GM10248 (cell line): Measurements from ENCODE around the gene OR2A5.

Experiments
- CTCF ChIA-PET: fragments of 300-600 bp; sonication (Branson Sonifier 250); formaldehyde crosslinking; extraction: SDS; loops from one replicate; lab custom pipeline; 2021; ENCODE audit warnings: antibody characterized with exemption; lab: Yijun Ruan, JAX
- POLR2A ChIA-PET: fragments of 350-650 bp; sonication (Branson Sonifier 250); formaldehyde crosslinking; extraction: SDS; loops from one replicate; lab custom pipeline; 2020; ENCODE audit warnings: antibody characterized with exemption; lab: Yijun Ruan, JAX
- DNase-seq: peaks from one replicate; pipeline ENCODE4 v3.0.0; 2012; ENCODE audit errors: extremely low spot score
- TF ChIP-seq, protein P1 (sequence below): IDR thresholded peaks from 2 replicates; pipeline ENCODE4 v1.5.1; 2012; ENCODE audit warnings: mild to moderate bottlenecking, low read depth; ENCODE audit errors: extremely low read depth, missing control alignments, control extremely low read depth

Gene OR2A5

DNA sequence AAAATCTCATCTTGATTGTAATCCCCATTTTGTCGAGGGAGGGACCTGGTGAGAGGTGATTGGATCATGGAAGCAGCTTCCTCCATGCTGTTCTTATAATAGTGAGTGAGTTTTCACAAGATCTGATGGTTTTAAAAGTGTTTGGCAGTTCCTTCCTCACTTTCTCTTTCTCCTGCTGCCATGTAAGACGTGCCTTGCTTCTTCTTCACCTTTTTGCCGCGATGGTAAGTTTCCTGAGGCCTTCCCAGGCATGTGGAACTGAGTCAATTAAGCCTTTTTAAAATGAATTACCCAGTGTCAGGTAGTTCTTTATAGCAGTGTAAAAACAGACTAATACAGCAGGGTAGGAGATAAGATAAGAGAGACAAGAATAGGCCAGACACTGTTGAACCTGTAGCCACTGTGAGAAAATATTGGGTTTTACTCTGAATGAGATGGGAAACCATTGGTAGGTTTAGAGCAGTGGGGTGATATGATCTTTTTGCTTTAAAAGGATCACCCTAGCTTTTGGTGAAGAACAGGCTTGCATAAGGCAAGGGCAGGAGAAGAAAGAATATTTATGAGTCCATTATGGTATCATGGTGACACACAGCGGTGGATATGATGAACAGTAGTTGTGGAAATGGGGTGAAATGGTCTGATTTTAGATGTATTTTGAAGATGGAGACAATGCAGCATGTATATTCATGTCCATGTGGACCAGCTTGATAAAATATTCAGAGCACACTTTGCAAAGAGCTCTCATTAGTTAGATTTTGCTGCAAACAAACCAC, 37.1 kb upstream of the OR2A5 start:
- no peak for DNase-seq
- TF ChIP-seq, protein P1, sequence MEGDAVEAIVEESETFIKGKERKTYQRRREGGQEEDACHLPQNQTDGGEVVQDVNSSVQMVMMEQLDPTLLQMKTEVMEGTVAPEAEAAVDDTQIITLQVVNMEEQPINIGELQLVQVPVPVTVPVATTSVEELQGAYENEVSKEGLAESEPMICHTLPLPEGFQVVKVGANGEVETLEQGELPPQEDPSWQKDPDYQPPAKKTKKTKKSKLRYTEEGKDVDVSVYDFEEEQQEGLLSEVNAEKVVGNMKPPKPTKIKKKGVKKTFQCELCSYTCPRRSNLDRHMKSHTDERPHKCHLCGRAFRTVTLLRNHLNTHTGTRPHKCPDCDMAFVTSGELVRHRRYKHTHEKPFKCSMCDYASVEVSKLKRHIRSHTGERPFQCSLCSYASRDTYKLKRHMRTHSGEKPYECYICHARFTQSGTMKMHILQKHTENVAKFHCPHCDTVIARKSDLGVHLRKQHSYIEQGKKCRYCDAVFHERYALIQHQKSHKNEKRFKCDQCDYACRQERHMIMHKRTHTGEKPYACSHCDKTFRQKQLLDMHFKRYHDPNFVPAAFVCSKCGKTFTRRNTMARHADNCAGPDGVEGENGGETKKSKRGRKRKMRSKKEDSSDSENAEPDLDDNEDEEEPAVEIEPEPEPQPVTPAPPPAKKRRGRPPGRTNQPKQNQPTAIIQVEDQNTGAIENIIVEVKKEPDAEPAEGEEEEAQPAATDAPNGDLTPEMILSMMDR, result peak; percentile 7
- POLR2A ChIA-PET, result no interaction called here
- CTCF ChIA-PET, result interaction anchor here (1.3 to 1.7 kb wide), 2 partner anchors 12 to 21 kb away, joined by 4 to 6 read pairs; no protein-coding TSS in a partner anchor

DNA sequence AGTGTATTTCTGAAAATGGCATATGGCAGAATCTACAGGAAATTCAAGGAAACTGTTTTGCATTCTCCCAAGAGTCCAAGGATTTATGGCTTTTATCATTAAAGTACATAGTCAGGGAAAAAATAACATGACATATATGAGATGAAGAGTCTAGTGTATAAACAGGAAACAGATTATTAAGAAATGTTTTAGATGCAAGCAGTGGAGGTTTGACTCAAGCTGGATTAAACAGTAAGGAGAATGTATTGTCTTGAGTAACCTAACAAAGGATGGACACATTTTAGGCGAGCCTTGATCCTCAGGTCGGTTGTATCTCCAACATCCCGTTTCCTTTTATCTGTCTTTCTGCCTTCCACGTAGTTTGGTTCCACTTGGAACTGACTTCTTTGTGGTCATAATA, 30.7 kb upstream of the OR2A5 start:
- CTCF ChIA-PET, result interaction anchor here (1.6 kb wide), 1 partner anchor 9 kb away, joined by 4 read pairs; no protein-coding TSS in a partner anchor
- TF ChIP-seq, protein P1, result no peak
- DNase-seq, result no peak
- POLR2A ChIA-PET, result no interaction called here

DNA sequence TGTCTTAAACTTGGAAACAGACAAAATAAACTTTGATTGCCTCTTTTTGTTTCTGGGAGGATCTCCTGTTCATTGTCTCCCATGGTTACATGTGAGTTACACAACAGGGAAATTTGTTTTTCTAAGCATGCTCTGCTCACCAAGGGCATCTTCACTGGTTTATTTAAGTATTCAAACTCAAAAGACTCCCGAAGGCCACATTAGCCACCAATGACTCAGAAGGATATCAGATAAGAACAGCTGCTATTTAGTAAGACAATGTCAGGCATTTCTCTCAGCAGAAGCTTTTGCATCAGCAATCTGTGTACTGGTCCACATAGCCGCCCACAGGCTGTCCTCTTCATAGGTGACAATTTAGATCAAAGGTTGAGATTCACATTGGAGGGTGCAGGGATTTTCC, 29.3 kb upstream of the OR2A5 start:
- no peak for DNase-seq
- ChIA-PET POLR2A (no interaction called here), CTCF (no interaction called here)
- TF ChIP-seq, protein P1, result no peak

DNA sequence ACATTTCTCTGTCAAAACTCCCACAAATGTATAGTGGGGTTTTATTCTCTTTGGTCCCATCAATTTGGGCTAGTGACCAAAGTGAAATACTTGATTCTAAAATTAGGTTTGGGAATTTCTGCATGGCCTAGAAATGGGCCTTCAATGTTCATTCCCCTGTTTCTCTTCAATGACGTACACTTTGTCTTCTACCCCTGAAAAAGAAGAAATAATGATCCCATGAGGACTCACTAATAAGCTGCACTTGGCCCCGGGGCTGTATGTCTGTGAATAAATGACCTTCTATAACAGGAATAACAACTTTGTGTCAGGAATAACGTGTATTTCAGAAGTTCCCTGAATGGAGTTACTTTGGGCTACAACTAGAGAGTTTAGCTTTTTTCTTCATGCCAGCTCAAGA, 28.4 kb upstream of the OR2A5 start:
- ChIA-PET CTCF (no interaction called here), POLR2A (no interaction called here)
- no peak for DNase-seq
- TF ChIP-seq, protein P1, result no peak

DNA sequence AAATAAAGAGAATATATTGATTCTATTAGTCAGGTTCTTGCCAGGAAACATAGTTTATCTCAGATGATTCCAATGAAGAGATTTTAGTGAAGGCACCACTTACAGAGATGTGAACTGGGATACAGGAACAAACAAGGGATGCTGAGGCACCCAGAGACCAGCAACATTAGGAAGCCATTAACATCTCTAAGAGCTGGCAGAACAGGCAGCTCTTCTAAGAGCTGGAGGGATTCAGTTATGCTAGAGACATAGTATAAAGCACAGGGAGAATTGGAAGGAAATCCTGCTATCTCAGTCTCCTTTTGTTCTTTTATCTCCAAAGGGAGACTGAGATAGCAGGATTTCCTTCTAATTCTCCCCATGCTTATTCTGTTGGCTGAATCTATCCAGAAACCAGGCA, 26.6 kb upstream of the OR2A5 start:
- ChIA-PET CTCF (interaction anchor here (1.3 kb wide), 1 partner anchor 12 kb away, joined by 3 read pairs; no protein-coding TSS in a partner anchor), POLR2A (no interaction called here)
- TF ChIP-seq, protein P1, result no peak
- no peak for DNase-seq

DNA sequence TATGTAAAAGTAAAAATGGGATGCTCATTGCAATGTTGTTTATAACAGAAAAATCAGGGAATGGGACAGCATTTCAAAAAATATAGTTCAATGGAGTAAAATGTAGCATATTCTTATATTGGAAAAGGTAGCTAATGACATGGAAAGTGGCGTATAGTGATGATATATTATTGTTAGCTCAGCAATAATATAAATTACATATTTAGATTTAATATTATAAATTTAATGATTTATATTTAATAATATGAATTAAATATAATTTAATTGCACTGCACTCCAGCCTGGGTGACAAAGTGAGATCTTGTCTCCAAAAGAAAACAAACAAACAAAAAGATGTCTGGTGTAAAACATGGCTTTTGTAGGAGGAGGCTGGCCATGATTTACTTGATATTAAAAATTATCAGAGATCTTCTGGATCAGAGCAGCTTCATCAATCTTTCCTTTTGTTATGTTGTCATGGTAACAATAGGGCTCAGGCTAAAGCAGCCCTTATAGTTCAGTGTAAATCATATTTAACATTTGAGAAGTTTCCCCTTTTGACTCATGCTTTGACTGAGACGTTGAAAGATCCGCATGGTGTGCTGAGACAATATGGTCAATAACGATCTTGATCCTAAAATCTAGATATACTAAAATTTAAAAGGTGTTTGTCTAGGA, 25.4 kb upstream of the OR2A5 start:
- TF ChIP-seq, protein P1, result no peak
- ChIA-PET POLR2A (no interaction called here), CTCF (interaction anchor here (1.0 to 1.4 kb wide), 4 partner anchors 10 to 286 kb away, joined by 3 to 4 read pairs (median 3); no protein-coding TSS in a partner anchor)
- DNase-seq, result no peak
